Lung microvascular endothelial cell (primary cell): ENCODE results near the gene COL18A1. TPM values are rescaled to one million over a fixed set of nuclear protein-coding genes. Genes with fewer than 3 reads are reported as not detected.
"Not testable (repeated sequence)": the region's sequence is repeated elsewhere in the genome, so short reads cannot be mapped to it uniquely, and the experiment has no call there.

Experiments
- DNase-seq, 2 donors: peaks; one replicate each; pipeline versions ENCODE4 v3.0.0 to v3.0.0-alpha.2; 2010; ENCODE audit warnings: low read depth in 2 of 2
- total RNA-seq: library from RNA; depleted of rRNA; stranded (reverse); fragments of >200 nt; gene quantifications from 2 replicates; pipeline ENCODE4 v1.2.1, GENCODE V29; 2014

COL18A1 gene
- total RNA-seq, 1 donor from 2014 or later = 139 TPM

GRCh38 chr21:45427331-45428271 lies 22.6 kb downstream of the COL18A1 start:
- DNase-seq = peak; percentile 77 to 96

GRCh38 chr21:45428534-45428933 lies 23.6 kb downstream of the COL18A1 start:
- DNase-seq = no peak

- DNase-seq = no peak
Observed at GRCh38 chr21:45429221-45430175, 24.5 kb downstream of the COL18A1 start.

- DNase-seq = no peak
Observed at GRCh38 chr21:45430521-45431501, 25.8 kb downstream of the COL18A1 start.

GRCh38 chr21:45431781-45432572 lies 27.0 kb downstream of the COL18A1 start:
- DNase-seq = no peak

- DNase-seq = peak; percentile 40 to 46
Observed at GRCh38 chr21:45432575-45433255, 27.8 kb downstream of the COL18A1 start.

GRCh38 chr21:45433301-45433700 lies 28.3 kb downstream of the COL18A1 start:
- no peak for DNase-seq

- no peak for DNase-seq
Observed at GRCh38 chr21:45433911-45434644, 29.1 kb downstream of the COL18A1 start.

GRCh38 chr21:45434645-45435217 lies 29.8 kb downstream of the COL18A1 start:
- no peak for DNase-seq

- no peak for DNase-seq
Observed at GRCh38 chr21:45435405-45435981, 30.5 kb downstream of the COL18A1 start.

- DNase-seq = no peak
Observed at GRCh38 chr21:45436351-45437065, 31.5 kb downstream of the COL18A1 start.

- DNase-seq = not testable (repeated sequence)
Observed at GRCh38 chr21:45437844-45438243, 32.9 kb downstream of the COL18A1 start.

- DNase-seq = peak in 1 of 2 donors; percentile 27
Observed at GRCh38 chr21:45438391-45439145, 33.6 kb downstream of the COL18A1 start.

- peak; percentile 92 to 94 for DNase-seq
Observed at GRCh38 chr21:45439161-45439872, 34.4 kb downstream of the COL18A1 start.

- no peak for DNase-seq
Observed at GRCh38 chr21:45439901-45440461, 35.0 kb downstream of the COL18A1 start.
